MCF 10A (cell line): Measurements from ENCODE around the gene ANKRD12. TPM values are rescaled to one million over a fixed set of nuclear protein-coding genes. Genes with fewer than 3 reads are reported as not detected.

Experiments used
- BruUV-seq: library from RNA; stranded (reverse); fragments of 400-500 nt; replicated peaks from 2 replicates; lab custom pipeline; 2021; lab: Mats Ljungman, UMichigan
- CTCF ChIA-PET: fragments of 300-600 bp; sonication (Branson Sonifier 250); formaldehyde crosslinking; extraction: SDS; loops from one replicate; lab custom pipeline; 2021; ENCODE audit warnings: antibody characterized with exemption, inconsistent platforms; lab: Yijun Ruan, JAX
- POLR2A ChIA-PET: fragments of 300-600, 350-650 bp; sonication (Branson Sonifier 250); formaldehyde crosslinking; extraction: SDS; loops from one replicate; lab custom pipeline; 2020; ENCODE audit warnings: antibody characterized with exemption, inconsistent platforms; lab: Yijun Ruan, JAX
- DNase-seq: peaks from one replicate; pipeline ENCODE4 v3.0.0-alpha.2; 2018; ENCODE audit not compliant: unreplicated experiment
- H3K27ac Mint-ChIP-seq: one replicate; pipeline ENCODE4 v1.8.0; 2022; ENCODE audit warnings: mild to moderate bottlenecking, low read depth, mixed read lengths; ENCODE audit not compliant: unreplicated experiment
- H3K27me3 Mint-ChIP-seq: one replicate; pipeline ENCODE4 v1.8.0; 2022; ENCODE audit warnings: mixed read lengths; ENCODE audit not compliant: insufficient read depth, unreplicated experiment
- H3K36me3 Mint-ChIP-seq: one replicate; pipeline ENCODE4 v1.8.0; 2022; ENCODE audit warnings: mild to moderate bottlenecking, moderate library complexity, mixed read lengths; ENCODE audit not compliant: insufficient read depth, unreplicated experiment
- H3K4me1 Mint-ChIP-seq: one replicate; pipeline ENCODE4 v1.8.0; 2022; ENCODE audit warnings: mixed read lengths; ENCODE audit not compliant: insufficient read depth, unreplicated experiment
- H3K4me3 Mint-ChIP-seq: one replicate; pipeline ENCODE4 v1.8.0; 2022; ENCODE audit warnings: mild to moderate bottlenecking, moderate library complexity, mixed read lengths; ENCODE audit not compliant: unreplicated experiment
- H3K9me3 Mint-ChIP-seq: one replicate; pipeline ENCODE4 v1.8.0; 2022; ENCODE audit warnings: mixed read lengths; ENCODE audit not compliant: unreplicated experiment
- intact Hi-C: fragments of 100-400 bp; cut with micrococcal nuclease; formaldehyde crosslinking; loops from 2 replicates; pipeline ENCODE4 v1.14.1; 2022
- total RNA-seq: library from RNA; stranded (reverse); gene quantifications from 2 replicates; pipeline ENCODE4 v1.2.3, GENCODE V29; 2022
- TF ChIP-seq, protein P1 (sequence below): fragments of 200-600 bp; IDR thresholded peaks from one replicate; pipeline ENCODE4 v1.8.0; 2022; ENCODE audit warnings: antibody characterized with exemption, mild to moderate bottlenecking; ENCODE audit not compliant: unreplicated experiment

ANKRD12 gene
- total RNA-seq, 1 experiment from 2014 or later, result 25.3 TPM

- no peaks in the 10 kb centered on the region for H3K9me3 Mint-ChIP-seq
- intact Hi-C loops, result no loop called here
- H3K27me3 Mint-ChIP-seq, result no peaks in the 10 kb centered on the region
- no peak overlapping the region for H3K27ac Mint-ChIP-seq
- TF ChIP-seq, protein P1, sequence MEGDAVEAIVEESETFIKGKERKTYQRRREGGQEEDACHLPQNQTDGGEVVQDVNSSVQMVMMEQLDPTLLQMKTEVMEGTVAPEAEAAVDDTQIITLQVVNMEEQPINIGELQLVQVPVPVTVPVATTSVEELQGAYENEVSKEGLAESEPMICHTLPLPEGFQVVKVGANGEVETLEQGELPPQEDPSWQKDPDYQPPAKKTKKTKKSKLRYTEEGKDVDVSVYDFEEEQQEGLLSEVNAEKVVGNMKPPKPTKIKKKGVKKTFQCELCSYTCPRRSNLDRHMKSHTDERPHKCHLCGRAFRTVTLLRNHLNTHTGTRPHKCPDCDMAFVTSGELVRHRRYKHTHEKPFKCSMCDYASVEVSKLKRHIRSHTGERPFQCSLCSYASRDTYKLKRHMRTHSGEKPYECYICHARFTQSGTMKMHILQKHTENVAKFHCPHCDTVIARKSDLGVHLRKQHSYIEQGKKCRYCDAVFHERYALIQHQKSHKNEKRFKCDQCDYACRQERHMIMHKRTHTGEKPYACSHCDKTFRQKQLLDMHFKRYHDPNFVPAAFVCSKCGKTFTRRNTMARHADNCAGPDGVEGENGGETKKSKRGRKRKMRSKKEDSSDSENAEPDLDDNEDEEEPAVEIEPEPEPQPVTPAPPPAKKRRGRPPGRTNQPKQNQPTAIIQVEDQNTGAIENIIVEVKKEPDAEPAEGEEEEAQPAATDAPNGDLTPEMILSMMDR, result no peak
- no TSS peak for BruUV-seq
- ChIA-PET CTCF (interaction anchor here (0.5 to 1.3 kb wide), 2 partner anchors 23 to 522 kb away, joined by 3 to 5 read pairs; no protein-coding TSS in a partner anchor), POLR2A (interaction anchor here (0.5 to 5.8 kb wide), 5 partner anchors 9 to 1316 kb away, joined by 3 to 25 read pairs (median 3); no protein-coding TSS in a partner anchor)
- no peak for DNase-seq
- H3K36me3 Mint-ChIP-seq, result peaks cover 4% of the 10 kb centered on the region
- H3K4me3 Mint-ChIP-seq, result no peak overlapping the region
- peaks cover 7% of the 10 kb centered on the region for H3K4me1 Mint-ChIP-seq
These were observed 39.2 kb upstream of the ANKRD12 start for GRCh38 chr18:9097349-9097748.

- intact Hi-C loops, result no loop called here
These were observed 35.8 kb upstream of the ANKRD12 start for GRCh38 chr18:9100796-9101195.

GRCh38 chr18:9101730-9102507 lies 34.7 kb upstream of the ANKRD12 start:
- peak; percentile 26 for DNase-seq
- peak overlapping the region; percentile 80 for H3K4me3 Mint-ChIP-seq
- peak overlapping the region; percentile 86 for H3K27ac Mint-ChIP-seq
- no peaks in the 10 kb centered on the region for H3K27me3 Mint-ChIP-seq
- BruUV-seq, result TSS peak; percentile 86
- ChIA-PET POLR2A (interaction anchor here (0.6 to 8.5 kb wide), 32 partner anchors 8 to 1521 kb away, joined by 3 to 449 read pairs (median 5); partner anchors contain the start of gene ANKRD12), CTCF (interaction anchor here (0.6 to 2.5 kb wide), 5 partner anchors 28 to 259 kb away, joined by 3 to 10 read pairs (median 5); no protein-coding TSS in a partner anchor)
- no peaks in the 10 kb centered on the region for H3K9me3 Mint-ChIP-seq
- H3K36me3 Mint-ChIP-seq, result peaks cover 8% of the 10 kb centered on the region
- intact Hi-C loops, result loop anchor here (1.0 to 2.0 kb wide), 2 partner anchors 15 to 34 kb away; partner anchors contain the start of gene ANKRD12
- peaks cover 35% of the 10 kb centered on the region for H3K4me1 Mint-ChIP-seq
- TF ChIP-seq, protein P1, result no peak

More at GRCh38 chr18:9100796-9101195, 35.8 kb upstream of the ANKRD12 start:
- H3K36me3 Mint-ChIP-seq, result peaks cover 8% of the 10 kb centered on the region
- ChIA-PET POLR2A (interaction anchor here (1.3 to 8.5 kb wide), 7 partner anchors 13 to 815 kb away, joined by 4 to 449 read pairs (median 12); partner anchors contain the start of gene ANKRD12), CTCF (interaction anchor here (1.7 to 2.5 kb wide), 2 partner anchors 27 to 46 kb away, joined by 5 to 10 read pairs; no protein-coding TSS in a partner anchor)
- peak overlapping the region; percentile 20 for H3K4me3 Mint-ChIP-seq
- H3K27ac Mint-ChIP-seq, result no peak overlapping the region
- no TSS peak for BruUV-seq
- TF ChIP-seq, protein P1, result no peak
- H3K27me3 Mint-ChIP-seq, result no peaks in the 10 kb centered on the region
- no peak for DNase-seq
- H3K9me3 Mint-ChIP-seq, result no peaks in the 10 kb centered on the region
- H3K4me1 Mint-ChIP-seq, result peaks cover 24% of the 10 kb centered on the region
